Small intestine (tissue), 4 donors: ENCODE measurements around the gene TTC7B. TPM values are rescaled to one million over a fixed set of nuclear protein-coding genes. Genes with fewer than 3 reads are reported as not detected.

Source experiments
- polyA plus RNA-seq, 4 donors: library from polyadenylated mRNA; stranded (reverse) in 3 of 4; unstranded in 1 of 4; fragments of 200-250 nt in 3 of 4; fragments of 120-200 nt in 1 of 4; gene quantifications; one replicate each; pipeline versions ENCODE4 v1.2.1 to v1.2.3, GENCODE V29; 2013
- donor health status: healthy with polysubstance abuse.
- donor health status: Bipolar disorder and iron deficiency.
- donor health status: healthy.

TTC7B gene
- polyA plus RNA-seq, 4 donors, result 2.9 to 8.8 (median 4.3) TPM

Other genes starting within 250 kb of the TTC7B start
- 1 to 10 TPM; 1.9 to 9.5 (median 3.8) TPM for gene RPS6KA5, start 244.2 kb upstream of the TTC7B start, polyA plus RNA-seq